Psoas muscle (tissue), 8 donors: ENCODE measurements around the gene NTSR2. TPM values are rescaled to one million over a fixed set of nuclear protein-coding genes. Genes with fewer than 3 reads are reported as not detected.

ENCODE experiments used
- ATAC-seq, 4 donors: fragments of 200-7000 bp; cut with Tn5 transposase; one replicate each; pipeline ENCODE4 v1.9.1; 2020; ENCODE audit warnings: moderate library complexity in 3 of 4, mild to moderate bottlenecking in 2 of 4
- DNase-seq, 2 donors: peaks; one replicate each; pipeline ENCODE4 v3.0.0-alpha.2; 2020
- H3K27ac ChIP-seq: fragments of 200-600 bp; one replicate; pipeline ENCODE4 v1.8.0; 2022
- H3K27me3 ChIP-seq, 3 donors: fragments of 200-600 bp in 1 of 3; one replicate each; pipeline versions ENCODE4 v1.6.1 to v1.8.0; 2013 to 2022; ENCODE audit warnings: low read length in 2 of 3, mild to moderate bottlenecking in 2 of 3, moderate library complexity in 1 of 3; ENCODE audit not compliant: insufficient read depth in 3 of 3
- H3K36me3 ChIP-seq, 2 donors: fragments of 200-600 bp in 1 of 2; one replicate each; pipeline versions ENCODE4 v1.6.1 to v1.8.0; 2013 to 2022; ENCODE audit warnings: low read depth in 1 of 2, mild to moderate bottlenecking in 1 of 2, moderate library complexity in 1 of 2; ENCODE audit not compliant: insufficient read depth in 1 of 2
- H3K4me1 ChIP-seq: fragments of 200-600 bp; one replicate; pipeline ENCODE4 v1.8.0; 2022
- H3K4me3 ChIP-seq: fragments of 200-600 bp; one replicate; pipeline ENCODE4 v1.8.0; 2022; ENCODE audit warnings: mild to moderate bottlenecking
- H3K9me3 ChIP-seq: fragments of 200-600 bp; one replicate; pipeline ENCODE4 v1.8.0; 2022
- WGBS, 3 donors: extraction: QIAGEN DNeasy Blood & Tissue Kit; methylation state at CpG; one replicate each; pipeline versions ENCODE4 v1.1.6 to v1.1.7; 2013; 5-methylcytosine and 5-hydroxymethylcytosine counted together
- intact Hi-C, 2 donors: fragments of 100-400 bp; cut with DNase I; formaldehyde crosslinking; loops; one replicate each; pipeline versions ENCODE4 v1.11.0 to v1.14.2; 2022
- polyA plus RNA-seq, 3 donors: library from polyadenylated mRNA; stranded (reverse); fragments of 200-250 nt; gene quantifications; one replicate each; pipeline ENCODE4 v1.2.3, GENCODE V29; 2013
- total RNA-seq, 4 donors: library from RNA; stranded (reverse); fragmentation: NEBNext Ultra II Directional in 2 of 4; extraction: Animal tissue kit (Norgen Biotek cat#: 25700) in 2 of 4; gene quantifications; one replicate each; pipeline versions ENCODE4 v1.2.1 to v1.2.4, GENCODE V29; 2021 to 2023
- TF ChIP-seq, protein P1 (sequence below): fragments of 200-600 bp; IDR thresholded peaks from one replicate; pipeline ENCODE4 v1.8.0; 2022; ENCODE audit warnings: antibody characterized with exemption
- donor health status: healthy with polysubstance abuse.
- donor health status: DM: no; HTN: no; CAD: no; lungs with moderate emphysema.
- donor health status: Bipolar disorder and iron deficiency.
- donor health status: healthy.
- donor health status: DM: yes; HTN: yes; CAD: no.
- donor health status: DM: no; HTN: no; CAD: no.
- donor health status: DM: no; HTN: no; CAD: no.
- donor health status: DM: yes; HTN: yes; CAD: no.

The NTSR2 gene
- total and polyA plus RNA-seq, 7 donors, result 0.18 to 0.97 (median 0.35) TPM; not detected in 1

DNA sequence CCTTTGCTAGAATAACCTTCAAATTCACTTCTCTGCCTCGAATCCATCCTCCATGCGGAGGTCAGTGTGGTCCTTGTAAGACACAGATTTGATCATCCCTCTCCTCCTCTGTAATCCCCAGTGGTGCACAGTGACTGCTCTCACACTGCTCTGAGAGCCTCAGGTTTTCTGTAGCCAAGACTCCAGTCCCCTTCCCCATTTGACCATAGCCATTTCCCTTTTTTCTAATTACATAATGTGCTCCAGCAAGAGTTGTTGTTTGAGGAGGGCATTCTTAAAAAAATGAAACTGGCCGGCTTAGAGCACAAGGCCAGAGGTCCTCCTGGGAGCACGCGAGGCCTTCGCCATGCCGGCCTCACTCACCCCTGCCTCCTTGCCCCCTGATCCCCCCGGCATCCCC, 41.8 kb upstream of the NTSR2 start:
- Histone ChIP-seq H3K36me3 (peaks cover 0 to 8% of the 10 kb centered on the region in 2 donors), H3K27me3 (no peaks in the 10 kb centered on the region), H3K9me3 (no peaks in the 10 kb centered on the region), H3K4me3 (no peak overlapping the region), H3K27ac (no peak overlapping the region), H3K4me1 (peaks cover 7% of the 10 kb centered on the region)
- 80 to 84% (median 82%) methylated on average over 8 of the region's 8 CpGs for WGBS, 3 donors
- TF ChIP-seq, protein P1, sequence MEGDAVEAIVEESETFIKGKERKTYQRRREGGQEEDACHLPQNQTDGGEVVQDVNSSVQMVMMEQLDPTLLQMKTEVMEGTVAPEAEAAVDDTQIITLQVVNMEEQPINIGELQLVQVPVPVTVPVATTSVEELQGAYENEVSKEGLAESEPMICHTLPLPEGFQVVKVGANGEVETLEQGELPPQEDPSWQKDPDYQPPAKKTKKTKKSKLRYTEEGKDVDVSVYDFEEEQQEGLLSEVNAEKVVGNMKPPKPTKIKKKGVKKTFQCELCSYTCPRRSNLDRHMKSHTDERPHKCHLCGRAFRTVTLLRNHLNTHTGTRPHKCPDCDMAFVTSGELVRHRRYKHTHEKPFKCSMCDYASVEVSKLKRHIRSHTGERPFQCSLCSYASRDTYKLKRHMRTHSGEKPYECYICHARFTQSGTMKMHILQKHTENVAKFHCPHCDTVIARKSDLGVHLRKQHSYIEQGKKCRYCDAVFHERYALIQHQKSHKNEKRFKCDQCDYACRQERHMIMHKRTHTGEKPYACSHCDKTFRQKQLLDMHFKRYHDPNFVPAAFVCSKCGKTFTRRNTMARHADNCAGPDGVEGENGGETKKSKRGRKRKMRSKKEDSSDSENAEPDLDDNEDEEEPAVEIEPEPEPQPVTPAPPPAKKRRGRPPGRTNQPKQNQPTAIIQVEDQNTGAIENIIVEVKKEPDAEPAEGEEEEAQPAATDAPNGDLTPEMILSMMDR, result no peak
- ATAC-seq, result no peak
- intact Hi-C loops, result no loop called here
- DNase-seq, result no peak

DNA sequence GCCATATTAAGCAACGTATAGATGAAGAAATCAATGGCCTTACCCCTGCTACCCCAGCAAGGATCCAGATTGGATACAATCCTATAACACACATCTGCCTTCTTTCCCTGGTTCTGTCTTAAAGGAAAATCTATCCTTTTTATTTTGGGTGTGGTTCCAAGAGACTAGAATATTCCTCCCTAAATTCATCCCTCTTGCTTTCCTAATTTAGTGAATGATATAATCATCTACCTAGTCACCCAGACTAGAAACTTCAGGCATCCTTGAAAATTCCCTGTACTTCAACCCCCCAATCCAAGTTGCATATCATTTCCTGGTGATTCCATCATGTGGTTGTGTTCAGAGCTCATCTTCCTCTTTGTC, 41.3 kb upstream of the NTSR2 start:
- Histone ChIP-seq H3K36me3 (peaks cover 0 to 8% of the 10 kb centered on the region in 2 donors), H3K4me3 (no peak overlapping the region), H3K27me3 (no peaks in the 10 kb centered on the region), H3K4me1 (peaks cover 7% of the 10 kb centered on the region), H3K27ac (no peak overlapping the region), H3K9me3 (no peaks in the 10 kb centered on the region)
- 68 to 80% (median 78%) methylated on average over 1 of the region's 1 CpG for WGBS, 3 donors
- TF ChIP-seq, protein P1, result no peak
- intact Hi-C loops, result no loop called here
- DNase-seq (no peak), ATAC-seq (no peak)

DNA sequence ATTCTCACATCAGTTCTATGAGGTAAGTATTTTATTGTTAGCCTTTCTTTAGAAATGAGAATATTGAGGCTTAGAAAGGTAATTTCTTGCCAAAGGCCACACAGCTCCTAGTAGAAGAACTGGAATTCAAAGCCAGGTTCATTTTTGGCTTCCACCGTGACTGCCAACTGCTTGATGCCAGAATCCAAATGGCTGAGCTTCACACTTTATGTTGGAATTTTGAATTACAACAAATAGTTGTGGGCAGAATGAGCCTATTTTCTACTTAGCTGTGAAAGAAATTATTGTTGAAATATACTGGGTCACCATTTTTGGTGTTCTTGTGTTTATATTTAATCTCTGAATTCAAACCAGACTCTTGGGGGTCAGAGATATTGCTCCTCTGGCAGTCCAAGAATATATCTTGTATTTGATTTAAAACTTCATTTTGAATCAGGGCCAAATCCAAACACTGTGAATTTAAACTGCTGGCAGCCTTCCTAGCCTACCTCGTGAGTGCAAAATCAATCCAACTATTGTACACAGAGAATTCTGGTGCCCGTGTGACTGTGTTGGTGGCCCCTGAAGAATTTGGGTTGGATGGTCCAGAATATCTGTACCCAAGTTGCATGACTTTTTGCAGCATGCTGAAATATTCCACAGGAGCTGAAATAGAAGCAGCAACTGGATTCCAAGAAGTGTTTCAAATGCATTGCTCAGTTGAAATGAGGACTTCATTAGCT, 40.8 kb upstream of the NTSR2 start:
- no peak overlapping the region for H3K27ac ChIP-seq
- ATAC-seq (no peak), DNase-seq (no peak)
- no peaks in the 10 kb centered on the region for H3K27me3 ChIP-seq
- H3K36me3 ChIP-seq, result peaks cover 0 to 8% of the 10 kb centered on the region in 2 donors
- TF ChIP-seq, protein P1, result no peak
- WGBS, 3 donors, result 15 to 33% (median 20%) methylated on average over 3 of the region's 3 CpGs
- intact Hi-C loops, result no loop called here
- H3K4me1 ChIP-seq, result peaks cover 7% of the 10 kb centered on the region
- H3K4me3 ChIP-seq, result no peak overlapping the region
- H3K9me3 ChIP-seq, result no peaks in the 10 kb centered on the region

DNA sequence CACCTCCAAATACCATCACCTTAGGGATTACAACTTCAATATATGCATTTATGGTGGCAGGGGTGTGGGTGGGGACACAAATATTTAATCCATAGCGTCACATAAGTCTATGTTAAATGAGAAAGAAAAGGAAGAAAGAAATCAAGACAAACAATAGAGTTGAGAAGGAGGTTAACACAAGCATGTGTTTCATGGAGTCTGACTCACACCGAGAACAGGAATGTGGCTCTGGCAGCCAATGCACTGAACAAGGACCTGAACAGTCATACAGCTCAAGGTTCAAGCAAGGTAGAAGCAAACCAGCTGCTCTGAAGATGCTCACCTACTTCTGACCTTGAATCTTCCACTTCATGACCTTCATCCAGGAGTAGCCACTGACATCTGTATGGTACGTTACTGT, 40.2 kb upstream of the NTSR2 start:
- H3K9me3 ChIP-seq, result no peaks in the 10 kb centered on the region
- H3K27me3 ChIP-seq, result no peaks in the 10 kb centered on the region
- no peak overlapping the region for H3K27ac ChIP-seq
- H3K36me3 ChIP-seq, result peaks cover 0 to 8% of the 10 kb centered on the region in 2 donors
- H3K4me3 ChIP-seq, result no peak overlapping the region
- ATAC-seq (peak; percentile 76 to 89 (median 86)), DNase-seq (peak in 1 of 2 donors; percentile 36)
- intact Hi-C loops, result no loop called here
- 44 to 60% (median 51%) methylated on average over 3 of the region's 3 CpGs for WGBS, 3 donors
- TF ChIP-seq, protein P1, result no peak
- peaks cover 7% of the 10 kb centered on the region for H3K4me1 ChIP-seq

DNA sequence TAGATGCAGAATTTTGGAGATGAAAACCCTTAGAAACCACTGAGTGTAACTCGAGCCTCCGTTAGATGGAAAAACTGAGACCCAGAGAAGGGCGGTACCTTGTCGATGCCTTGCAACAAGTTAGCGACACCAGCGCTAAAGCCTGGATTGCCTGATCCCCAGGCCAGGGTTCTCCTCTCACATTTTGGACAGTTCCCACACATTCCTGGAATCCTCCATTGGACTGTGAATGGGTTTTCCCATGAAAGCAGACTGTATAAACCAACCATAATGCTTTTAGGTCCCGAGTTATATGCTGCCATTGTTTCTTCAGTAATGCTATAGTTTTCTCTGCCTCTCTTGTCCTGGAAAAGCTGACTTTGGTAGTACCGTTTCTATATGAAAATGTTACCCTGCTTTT, 39.3 kb upstream of the NTSR2 start:
- Histone ChIP-seq H3K9me3 (no peaks in the 10 kb centered on the region), H3K36me3 (peaks cover 0 to 7% of the 10 kb centered on the region in 2 donors), H3K27ac (no peak overlapping the region), H3K4me1 (peaks cover 7% of the 10 kb centered on the region), H3K4me3 (no peak overlapping the region), H3K27me3 (no peaks in the 10 kb centered on the region)
- intact Hi-C loops, result no loop called here
- WGBS, 3 donors, result 74 to 86% (median 77%) methylated on average over 8 of the region's 8 CpGs
- TF ChIP-seq, protein P1, result no peak
- DNase-seq, result no peak
- no peak for ATAC-seq
